H1 (cell line): ENCODE data around the gene TOP1. TPM values are rescaled to one million over a fixed set of nuclear protein-coding genes. Genes with fewer than 3 reads are reported as not detected.

Experiments used
- BCL11A ChIP-seq, 2 experiments: IDR thresholded peaks; one replicate each; pipeline ENCODE4 v1.6.1; 2011; ENCODE audit warnings: low read depth in 2 of 2, low read length in 2 of 2, mild to moderate bottlenecking in 2 of 2
- CBX5 ChIP-seq: fragments of 300-800, 300-1000 bp; sonication (generic); IDR thresholded peaks from 2 replicates; pipeline ENCODE4 v1.7.1; 2016; ENCODE audit warnings: antibody characterized with exemption, low read length, low read depth
- HDAC2 ChIP-seq, 2 experiments: fragments of 300-600 bp in 1 of 2; sonication (generic) in 1 of 2; IDR thresholded peaks; 2 replicates each; pipeline ENCODE4 v1.6.1; 2011 to 2012; ENCODE audit warnings: low read depth in 2 of 2, low read length in 2 of 2, mild to moderate bottlenecking in 2 of 2, moderate library complexity in 2 of 2, borderline replicate concordance in 1 of 2, inconsistent platforms in 1 of 2
- NANOG ChIP-seq: IDR thresholded peaks from 2 replicates; pipeline ENCODE4 v1.6.1; 2011; ENCODE audit warnings: low read length, low read depth, mild to moderate bottlenecking, inconsistent platforms; ENCODE audit not compliant: insufficient read depth, poor library complexity, severe bottlenecking
- RBBP5 ChIP-seq: IDR thresholded peaks from 2 replicates; pipeline ENCODE4 v1.7.1; 2012; ENCODE audit warnings: low read depth, mild to moderate bottlenecking, inconsistent platforms, low read length, moderate library complexity, borderline replicate concordance
- TAF1 ChIP-seq: IDR thresholded peaks from 2 replicates; pipeline ENCODE4 v1.6.1; 2011; ENCODE audit warnings: mild to moderate bottlenecking, low read depth, low read length
- TCF12 ChIP-seq: IDR thresholded peaks from 2 replicates; pipeline ENCODE4 v1.6.1; 2011; ENCODE audit warnings: low read depth, mild to moderate bottlenecking, low read length
- polyA plus RNA-seq, 7 experiments: library from polyadenylated mRNA; depleted of rRNA in 3 of 7; stranded (reverse) in 5 of 7; unstranded in 2 of 7; fragments of >200 nt in 5 of 7; fragments of 200-250 nt in 2 of 7; gene quantifications; 1 replicate in 5 of 7; 2 replicates in 1 of 7; 4 replicates in 1 of 7; pipeline versions ENCODE4 v1.2.1 to v1.2.3, GENCODE V29; 2011 to 2013; ENCODE audit warnings: missing spikeins in 2 of 7, mixed read lengths in 2 of 7
- total RNA-seq: library from RNA; stranded (reverse); fragmentation: NEBNext Ultra II Directional; extraction: Animal tissue kit (Norgen Biotek cat#: 25700); gene quantifications from 2 replicates; pipeline ENCODE4 v1.2.1, GENCODE V29; 2021
- TF ChIP-seq, protein P1 (sequence below): fragments of 300-600 bp; sonication (generic); IDR thresholded peaks from 2 replicates; pipeline ENCODE4 v1.7.1; 2012; ENCODE audit warnings: low read length, moderate library complexity, mild to moderate bottlenecking, inconsistent platforms; ENCODE audit not compliant: insufficient replicate concordance
- TF ChIP-seq, protein P2 (sequence below): IDR thresholded peaks from 2 replicates; pipeline ENCODE4 v1.6.1; 2012; ENCODE audit warnings: low read length, inconsistent platforms

The TOP1 gene
- total and polyA plus RNA-seq, 2 of the 8 experiments (the other 6 are each of a cell fraction or from before 2014, with no cell fraction given), result 7.4 to 108 TPM

DNA sequence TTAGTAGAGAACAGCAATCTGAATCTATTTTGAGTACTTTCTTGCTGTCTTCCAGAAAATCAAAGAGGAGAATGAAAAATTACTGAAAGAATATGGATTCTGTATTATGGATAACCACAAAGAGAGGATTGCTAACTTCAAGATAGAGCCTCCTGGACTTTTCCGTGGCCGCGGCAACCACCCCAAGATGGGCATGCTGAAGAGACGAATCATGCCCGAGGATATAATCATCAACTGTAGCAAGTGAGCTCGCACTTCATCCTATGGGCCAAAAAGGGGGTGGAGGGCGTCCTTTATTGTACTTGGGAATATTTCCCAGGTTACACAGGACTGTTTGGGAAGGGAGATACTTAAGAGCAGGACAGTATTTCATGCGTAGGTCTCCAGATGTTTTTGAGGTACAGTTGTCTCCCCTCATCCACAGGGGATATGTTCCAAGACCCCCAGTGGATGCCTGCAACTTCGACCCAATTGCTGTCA lies 71.4 kb downstream of the TOP1 start (continued):
- TF ChIP-seq, protein P1, sequence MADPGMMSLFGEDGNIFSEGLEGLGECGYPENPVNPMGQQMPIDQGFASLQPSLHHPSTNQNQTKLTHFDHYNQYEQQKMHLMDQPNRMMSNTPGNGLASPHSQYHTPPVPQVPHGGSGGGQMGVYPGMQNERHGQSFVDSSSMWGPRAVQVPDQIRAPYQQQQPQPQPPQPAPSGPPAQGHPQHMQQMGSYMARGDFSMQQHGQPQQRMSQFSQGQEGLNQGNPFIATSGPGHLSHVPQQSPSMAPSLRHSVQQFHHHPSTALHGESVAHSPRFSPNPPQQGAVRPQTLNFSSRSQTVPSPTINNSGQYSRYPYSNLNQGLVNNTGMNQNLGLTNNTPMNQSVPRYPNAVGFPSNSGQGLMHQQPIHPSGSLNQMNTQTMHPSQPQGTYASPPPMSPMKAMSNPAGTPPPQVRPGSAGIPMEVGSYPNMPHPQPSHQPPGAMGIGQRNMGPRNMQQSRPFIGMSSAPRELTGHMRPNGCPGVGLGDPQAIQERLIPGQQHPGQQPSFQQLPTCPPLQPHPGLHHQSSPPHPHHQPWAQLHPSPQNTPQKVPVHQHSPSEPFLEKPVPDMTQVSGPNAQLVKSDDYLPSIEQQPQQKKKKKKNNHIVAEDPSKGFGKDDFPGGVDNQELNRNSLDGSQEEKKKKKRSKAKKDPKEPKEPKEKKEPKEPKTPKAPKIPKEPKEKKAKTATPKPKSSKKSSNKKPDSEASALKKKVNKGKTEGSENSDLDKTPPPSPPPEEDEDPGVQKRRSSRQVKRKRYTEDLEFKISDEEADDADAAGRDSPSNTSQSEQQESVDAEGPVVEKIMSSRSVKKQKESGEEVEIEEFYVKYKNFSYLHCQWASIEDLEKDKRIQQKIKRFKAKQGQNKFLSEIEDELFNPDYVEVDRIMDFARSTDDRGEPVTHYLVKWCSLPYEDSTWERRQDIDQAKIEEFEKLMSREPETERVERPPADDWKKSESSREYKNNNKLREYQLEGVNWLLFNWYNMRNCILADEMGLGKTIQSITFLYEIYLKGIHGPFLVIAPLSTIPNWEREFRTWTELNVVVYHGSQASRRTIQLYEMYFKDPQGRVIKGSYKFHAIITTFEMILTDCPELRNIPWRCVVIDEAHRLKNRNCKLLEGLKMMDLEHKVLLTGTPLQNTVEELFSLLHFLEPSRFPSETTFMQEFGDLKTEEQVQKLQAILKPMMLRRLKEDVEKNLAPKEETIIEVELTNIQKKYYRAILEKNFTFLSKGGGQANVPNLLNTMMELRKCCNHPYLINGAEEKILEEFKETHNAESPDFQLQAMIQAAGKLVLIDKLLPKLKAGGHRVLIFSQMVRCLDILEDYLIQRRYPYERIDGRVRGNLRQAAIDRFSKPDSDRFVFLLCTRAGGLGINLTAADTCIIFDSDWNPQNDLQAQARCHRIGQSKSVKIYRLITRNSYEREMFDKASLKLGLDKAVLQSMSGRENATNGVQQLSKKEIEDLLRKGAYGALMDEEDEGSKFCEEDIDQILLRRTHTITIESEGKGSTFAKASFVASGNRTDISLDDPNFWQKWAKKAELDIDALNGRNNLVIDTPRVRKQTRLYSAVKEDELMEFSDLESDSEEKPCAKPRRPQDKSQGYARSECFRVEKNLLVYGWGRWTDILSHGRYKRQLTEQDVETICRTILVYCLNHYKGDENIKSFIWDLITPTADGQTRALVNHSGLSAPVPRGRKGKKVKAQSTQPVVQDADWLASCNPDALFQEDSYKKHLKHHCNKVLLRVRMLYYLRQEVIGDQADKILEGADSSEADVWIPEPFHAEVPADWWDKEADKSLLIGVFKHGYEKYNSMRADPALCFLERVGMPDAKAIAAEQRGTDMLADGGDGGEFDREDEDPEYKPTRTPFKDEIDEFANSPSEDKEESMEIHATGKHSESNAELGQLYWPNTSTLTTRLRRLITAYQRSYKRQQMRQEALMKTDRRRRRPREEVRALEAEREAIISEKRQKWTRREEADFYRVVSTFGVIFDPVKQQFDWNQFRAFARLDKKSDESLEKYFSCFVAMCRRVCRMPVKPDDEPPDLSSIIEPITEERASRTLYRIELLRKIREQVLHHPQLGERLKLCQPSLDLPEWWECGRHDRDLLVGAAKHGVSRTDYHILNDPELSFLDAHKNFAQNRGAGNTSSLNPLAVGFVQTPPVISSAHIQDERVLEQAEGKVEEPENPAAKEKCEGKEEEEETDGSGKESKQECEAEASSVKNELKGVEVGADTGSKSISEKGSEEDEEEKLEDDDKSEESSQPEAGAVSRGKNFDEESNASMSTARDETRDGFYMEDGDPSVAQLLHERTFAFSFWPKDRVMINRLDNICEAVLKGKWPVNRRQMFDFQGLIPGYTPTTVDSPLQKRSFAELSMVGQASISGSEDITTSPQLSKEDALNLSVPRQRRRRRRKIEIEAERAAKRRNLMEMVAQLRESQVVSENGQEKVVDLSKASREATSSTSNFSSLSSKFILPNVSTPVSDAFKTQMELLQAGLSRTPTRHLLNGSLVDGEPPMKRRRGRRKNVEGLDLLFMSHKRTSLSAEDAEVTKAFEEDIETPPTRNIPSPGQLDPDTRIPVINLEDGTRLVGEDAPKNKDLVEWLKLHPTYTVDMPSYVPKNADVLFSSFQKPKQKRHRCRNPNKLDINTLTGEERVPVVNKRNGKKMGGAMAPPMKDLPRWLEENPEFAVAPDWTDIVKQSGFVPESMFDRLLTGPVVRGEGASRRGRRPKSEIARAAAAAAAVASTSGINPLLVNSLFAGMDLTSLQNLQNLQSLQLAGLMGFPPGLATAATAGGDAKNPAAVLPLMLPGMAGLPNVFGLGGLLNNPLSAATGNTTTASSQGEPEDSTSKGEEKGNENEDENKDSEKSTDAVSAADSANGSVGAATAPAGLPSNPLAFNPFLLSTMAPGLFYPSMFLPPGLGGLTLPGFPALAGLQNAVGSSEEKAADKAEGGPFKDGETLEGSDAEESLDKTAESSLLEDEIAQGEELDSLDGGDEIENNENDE, result no peak
- TF ChIP-seq RBBP5 (no peak), NANOG (no peak), CBX5 (no peak), TAF1 (no peak), HDAC2 (IDR thresholded peaks at IDR 0.05; ENCODE audit: borderline replicate concordance in 1 of 2, low read depth in 2 of 2, low read length in 2 of 2) (no peak), TCF12 (no peak), BCL11A (IDR thresholded peaks at IDR 0.05; ENCODE audit: low read depth in 2 of 2, low read length in 2 of 2) (no peak)
- TF ChIP-seq, protein P2, sequence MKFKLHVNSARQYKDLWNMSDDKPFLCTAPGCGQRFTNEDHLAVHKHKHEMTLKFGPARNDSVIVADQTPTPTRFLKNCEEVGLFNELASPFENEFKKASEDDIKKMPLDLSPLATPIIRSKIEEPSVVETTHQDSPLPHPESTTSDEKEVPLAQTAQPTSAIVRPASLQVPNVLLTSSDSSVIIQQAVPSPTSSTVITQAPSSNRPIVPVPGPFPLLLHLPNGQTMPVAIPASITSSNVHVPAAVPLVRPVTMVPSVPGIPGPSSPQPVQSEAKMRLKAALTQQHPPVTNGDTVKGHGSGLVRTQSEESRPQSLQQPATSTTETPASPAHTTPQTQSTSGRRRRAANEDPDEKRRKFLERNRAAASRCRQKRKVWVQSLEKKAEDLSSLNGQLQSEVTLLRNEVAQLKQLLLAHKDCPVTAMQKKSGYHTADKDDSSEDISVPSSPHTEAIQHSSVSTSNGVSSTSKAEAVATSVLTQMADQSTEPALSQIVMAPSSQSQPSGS, result no peak
